Thoracic aorta (tissue), 2 donors: ENCODE data around the gene SCNN1G. TPM values are rescaled to one million over a fixed set of nuclear protein-coding genes. Genes with fewer than 3 reads are reported as not detected.

Experiments used
- ATAC-seq: fragments of 150-250 bp; one replicate; pipeline ENCODE4 v1.8.0; 2017; ENCODE audit warnings: low read depth; ENCODE audit not compliant: insufficient number of reproducible peaks, low FRiP score
- DNase-seq: peaks from one replicate; pipeline ENCODE4 v3.0.0-alpha.2; 2020; ENCODE audit warnings: low spot score
- H3K27ac ChIP-seq, 2 donors: fragments of 200-600 bp; sonication (generic); 1 replicate in 1 of 2; 2 replicates in 1 of 2; pipeline ENCODE4 v1.5.1; 2016; ENCODE audit warnings: mild to moderate bottlenecking in 2 of 2, moderate library complexity in 2 of 2
- H3K27me3 ChIP-seq: fragments of 200-600 bp; sonication (generic); replicated peaks from 2 replicates; pipeline ENCODE4 v1.6.0; 2016; ENCODE audit warnings: mild to moderate bottlenecking; ENCODE audit not compliant: insufficient read depth
- H3K36me3 ChIP-seq: fragments of 200-600 bp; sonication (generic); one replicate; pipeline ENCODE4 v1.5.1; 2016
- H3K4me1 ChIP-seq, 2 donors: fragments of 200-600 bp; sonication (generic); 1 replicate in 1 of 2; 2 replicates in 1 of 2; pipeline versions ENCODE4 v1.5.1 to v1.6.0; 2016; ENCODE audit warnings: low read depth in 2 of 2, mild to moderate bottlenecking in 1 of 2; ENCODE audit not compliant: control insufficient read depth in 1 of 2
- H3K4me3 ChIP-seq: fragments of 200-600 bp; sonication (generic); 2 replicates; pipeline ENCODE4 v1.5.1; 2016; ENCODE audit warnings: mild to moderate bottlenecking
- H3K9me3 ChIP-seq: fragments of 200-600 bp; sonication (generic); 2 replicates; pipeline ENCODE4 v1.5.1; 2016
- CTCF ChIP-seq: fragments of 200-600 bp; sonication (generic); IDR thresholded peaks from one replicate; pipeline ENCODE4 v1.5.1; 2019; ENCODE audit warnings: antibody characterized with exemption
- total RNA-seq, 2 donors: library from RNA; depleted of rRNA; stranded (reverse); fragments of >200 nt; gene quantifications; one replicate each; pipeline versions ENCODE4 v1.1.0 to v1.2.3, GENCODE V29; 2016

Gene SCNN1G
- total RNA-seq, 2 donors from 2014 or later: not detected

- Histone ChIP-seq H3K4me1 (no peaks in the 10 kb centered on the region), H3K27me3 (no peaks in the 10 kb centered on the region), H3K27ac (no peak overlapping the region), H3K9me3 (no peaks in the 10 kb centered on the region), H3K36me3 (no peaks in the 10 kb centered on the region), H3K4me3 (no peak overlapping the region)
- ATAC-seq: no peak
- no peak for DNase-seq
- no peak for TF ChIP-seq CTCF
Observed at GRCh38 chr16:23257682-23258081, 75.1 kb downstream of the SCNN1G start.

- DNase-seq: no peak
- Histone ChIP-seq H3K36me3 (no peaks in the 10 kb centered on the region), H3K9me3 (no peaks in the 10 kb centered on the region), H3K27ac (no peak overlapping the region), H3K27me3 (no peaks in the 10 kb centered on the region), H3K4me3 (no peak overlapping the region), H3K4me1 (no peaks in the 10 kb centered on the region)
- no peak for ATAC-seq
- TF ChIP-seq CTCF: no peak
Observed at GRCh38 chr16:23258919-23259237, 76.3 kb downstream of the SCNN1G start.

Other genes with a start within 250 kb of the SCNN1G start
- gene USP31, start 33.3 kb upstream of the SCNN1G start, total RNA-seq: 10 to 100 TPM; 19.6 to 25.0 TPM
- gene SCNN1B, start 119.6 kb downstream of the SCNN1G start, total RNA-seq: 1 to 10 TPM in 1 of 2 donors, not detected in 1; 1.1 TPM